Measurements from ENCODE around the gene ACKR2. TPM values are rescaled to one million over a fixed set of nuclear protein-coding genes. Genes with fewer than 3 reads are reported as not detected.

The ACKR2 gene
- total RNA-seq, 6 experiments from 2014 or later = 17.0 to 36.1 (median 23.0) TPM

- Histone ChIP-seq H3K4me3 (no peak overlapping the region), H3K9me3 (no peaks in the 10 kb centered on the region), H3K36me3 (no peaks in the 10 kb centered on the region), H3K4me1 (peaks cover 0 to 32% (median 13%) of the 10 kb centered on the region in 4 donors), H3K27ac (no peak overlapping the region), H3K27me3 (no peaks in the 10 kb centered on the region)
- TF ChIP-seq CTCF (IDR thresholded peaks at IDR 0.05) (no peak), POLR2A (IDR thresholded peaks at IDR 0.05) (no peak)
- DNase-seq = no peak
- intact Hi-C loops (cut with DNase I) = no loop called here
- no peak for ATAC-seq
- 69% methylated on average over 3 of the region's 3 CpGs for WGBS (ENCODE audit: insufficient coverage, low coverage, low lambda C conversion rate, missing lambda C conversion rate)
These were observed 44.5 kb upstream of the ACKR2 start for GRCh38 chr3:42764561-42765295.

GRCh38 chr3:42769477-42770131 is 39.6 kb upstream of the ACKR2 start:
- Histone ChIP-seq H3K9me3 (no peaks in the 10 kb centered on the region), H3K4me1 (no peaks in the 10 kb centered on the region), H3K27ac (no peak overlapping the region), H3K27me3 (no peaks in the 10 kb centered on the region), H3K4me3 (no peak overlapping the region), H3K36me3 (no peaks in the 10 kb centered on the region)
- ATAC-seq (no peak), DNase-seq (no peak)
- TF ChIP-seq POLR2A (IDR thresholded peaks at IDR 0.05) (no peak), CTCF (IDR thresholded peaks at IDR 0.05) (no peak)
- WGBS (ENCODE audit: insufficient coverage, low coverage, low lambda C conversion rate, missing lambda C conversion rate) = 80% methylated on average over 2 of the region's 28 CpGs
- intact Hi-C loops (cut with DNase I) = no loop called here

GRCh38 chr3:42771271-42771670 is 38.0 kb upstream of the ACKR2 start:
- no peaks in the 10 kb centered on the region for H3K27me3 ChIP-seq
- no peak overlapping the region for H3K27ac ChIP-seq
- no peak overlapping the region for H3K4me3 ChIP-seq
- H3K9me3 ChIP-seq = no peaks in the 10 kb centered on the region
- intact Hi-C loops (cut with DNase I) = no loop called here
- WGBS (ENCODE audit: insufficient coverage, low coverage, low lambda C conversion rate, missing lambda C conversion rate) = 78% methylated on average over 1 of the region's 1 CpG
- TF ChIP-seq POLR2A (IDR thresholded peaks at IDR 0.05) (no peak), CTCF (IDR thresholded peaks at IDR 0.05) (no peak)
- H3K36me3 ChIP-seq = no peaks in the 10 kb centered on the region
- no peak for ATAC-seq
- H3K4me1 ChIP-seq = no peaks in the 10 kb centered on the region
- no peak for DNase-seq

- ATAC-seq (peak; percentile 92 to 97 (median 96)), DNase-seq (peak; percentile 96 to 98 (median 96))
- Histone ChIP-seq H3K4me3 (peak within 1 kb of the TSS; percentile 27 to 51 (median 36)), H3K27ac (peak within 1 kb of the TSS in 2 of 3 donors; percentile 50 to 63), H3K4me1 (peaks cover 0 to 1% (median under 1%) of the 10 kb centered on the region in 4 donors), H3K27me3 (no peaks in the 10 kb centered on the region), H3K9me3 (no peaks in the 10 kb centered on the region), H3K36me3 (no peaks in the 10 kb centered on the region)
- intact Hi-C loops (cut with DNase I) = no loop called here
- TF ChIP-seq CTCF (IDR thresholded peaks at IDR 0.05) (no peak), POLR2A (IDR thresholded peaks at IDR 0.05) (peak; percentile 47)
- WGBS (ENCODE audit: insufficient coverage, low coverage, low lambda C conversion rate, missing lambda C conversion rate) = 6% methylated on average over 30 of the region's 63 CpGs
These were observed 36.4 kb upstream of the ACKR2 start, which contains the start of gene CCDC13 for GRCh38 chr3:42772670-42773408. Gene CCDC13, minus strand, starts transcription at chr3:42773253. Its CDS starts 14,908 bp downstream, at chr3:42758345.
